A549 (cell line): ENCODE results near the gene SORCS3.

Experiments
- CEBPB ChIP-seq, 2 experiments: fragments of >200 bp in 1 of 2; sonication (Bioruptor Twin) in 1 of 2; formaldehyde crosslinking in 1 of 2; IDR thresholded peaks; 2 replicates each; pipeline ENCODE4 v1.6.1; 2012 to 2016
- EP300 ChIP-seq, 2 experiments: fragments of >200 bp; sonication (Bioruptor Twin); formaldehyde crosslinking; IDR thresholded peaks; 2 replicates in 1 of 2; 3 replicates in 1 of 2; pipeline ENCODE4 v1.6.1; 2016 to 2017
- HEYL ChIP-seq: fragments of 250-450 bp; sonication (Bioruptor Pico); IDR thresholded peaks from 2 replicates; pipeline ENCODE4 v1.8.0; 2021; ENCODE audit warnings: mild to moderate bottlenecking, moderate library complexity
- JUN ChIP-seq, 2 experiments: fragments of >200 bp; sonication (Bioruptor Twin); formaldehyde crosslinking; IDR thresholded peaks; 2 replicates in 1 of 2; 3 replicates in 1 of 2; pipeline ENCODE4 v1.6.1; 2016 to 2017
- POLR2A ChIP-seq: IDR thresholded peaks from 2 replicates; pipeline ENCODE4 v1.6.1; 2012; ENCODE audit warnings: mild to moderate bottlenecking, low read length
- RAD21 ChIP-seq, 2 experiments: fragments of >200 bp in 1 of 2; sonication (Bioruptor Twin) in 1 of 2; formaldehyde crosslinking in 1 of 2; IDR thresholded peaks in 1 of 2; conservative IDR thresholded peaks in 1 of 2; 2 replicates in 1 of 2; 3 replicates in 1 of 2; pipeline ENCODE4 v1.6.1; 2012 to 2018; ENCODE audit warnings: inconsistent platforms in 1 of 2
- SREBF2 ChIP-seq: fragments of 450-650 bp; IDR thresholded peaks from 2 replicates; pipeline ENCODE4 v1.6.1; 2014; ENCODE audit warnings: mild to moderate bottlenecking, moderate library complexity
- TF ChIP-seq, protein P1 (sequence below): IDR thresholded peaks from 2 replicates; pipeline ENCODE4 v1.6.1; 2012
- TF ChIP-seq, protein P2 (sequence below): fragments of >200 bp; sonication (Bioruptor Twin); formaldehyde crosslinking; IDR thresholded peaks from 3 replicates; pipeline ENCODE4 v1.5.1; 2016

- TF ChIP-seq RAD21 (conservative IDR thresholded peaks at IDR 0.05 in 1 of 2, IDR thresholded peaks at IDR 0.05 in 1 of 2) (no peak), EP300 (IDR thresholded peaks at IDR 0.05) (no peak), SREBF2 (no peak), POLR2A (no peak), CEBPB (IDR thresholded peaks at IDR 0.05) (no peak), HEYL (CRISPR knock-in tag) (no peak), JUN (IDR thresholded peaks at IDR 0.05) (no peak)
- TF ChIP-seq, protein P1, sequence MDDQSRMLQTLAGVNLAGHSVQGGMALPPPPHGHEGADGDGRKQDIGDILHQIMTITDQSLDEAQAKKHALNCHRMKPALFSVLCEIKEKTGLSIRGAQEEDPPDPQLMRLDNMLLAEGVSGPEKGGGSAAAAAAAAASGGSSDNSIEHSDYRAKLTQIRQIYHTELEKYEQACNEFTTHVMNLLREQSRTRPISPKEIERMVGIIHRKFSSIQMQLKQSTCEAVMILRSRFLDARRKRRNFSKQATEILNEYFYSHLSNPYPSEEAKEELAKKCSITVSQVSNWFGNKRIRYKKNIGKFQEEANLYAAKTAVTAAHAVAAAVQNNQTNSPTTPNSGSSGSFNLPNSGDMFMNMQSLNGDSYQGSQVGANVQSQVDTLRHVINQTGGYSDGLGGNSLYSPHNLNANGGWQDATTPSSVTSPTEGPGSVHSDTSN, result no peak
- TF ChIP-seq, protein P2, sequence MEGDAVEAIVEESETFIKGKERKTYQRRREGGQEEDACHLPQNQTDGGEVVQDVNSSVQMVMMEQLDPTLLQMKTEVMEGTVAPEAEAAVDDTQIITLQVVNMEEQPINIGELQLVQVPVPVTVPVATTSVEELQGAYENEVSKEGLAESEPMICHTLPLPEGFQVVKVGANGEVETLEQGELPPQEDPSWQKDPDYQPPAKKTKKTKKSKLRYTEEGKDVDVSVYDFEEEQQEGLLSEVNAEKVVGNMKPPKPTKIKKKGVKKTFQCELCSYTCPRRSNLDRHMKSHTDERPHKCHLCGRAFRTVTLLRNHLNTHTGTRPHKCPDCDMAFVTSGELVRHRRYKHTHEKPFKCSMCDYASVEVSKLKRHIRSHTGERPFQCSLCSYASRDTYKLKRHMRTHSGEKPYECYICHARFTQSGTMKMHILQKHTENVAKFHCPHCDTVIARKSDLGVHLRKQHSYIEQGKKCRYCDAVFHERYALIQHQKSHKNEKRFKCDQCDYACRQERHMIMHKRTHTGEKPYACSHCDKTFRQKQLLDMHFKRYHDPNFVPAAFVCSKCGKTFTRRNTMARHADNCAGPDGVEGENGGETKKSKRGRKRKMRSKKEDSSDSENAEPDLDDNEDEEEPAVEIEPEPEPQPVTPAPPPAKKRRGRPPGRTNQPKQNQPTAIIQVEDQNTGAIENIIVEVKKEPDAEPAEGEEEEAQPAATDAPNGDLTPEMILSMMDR, result no peak
Measured at GRCh38 chr10:104831272-104831671, 190.2 kb downstream of the SORCS3 start.
